Stimulated activated CD4-positive, alpha-beta T cell treated with anti-CD3 and anti-CD28 coated beads, Interleukin-12 subunit alpha, Interleukin-12 subunit beta, amount 100 ng/mL, for 48 hours (primary cell): ENCODE results near the gene PACS1.

Experiments
- DNase-seq, 3 donors: peaks; one replicate each; pipeline ENCODE4 v3.0.0-alpha.2; 2020; ENCODE audit warnings: low read depth in 2 of 3, low spot score in 1 of 3

PACS1 gene

DNA sequence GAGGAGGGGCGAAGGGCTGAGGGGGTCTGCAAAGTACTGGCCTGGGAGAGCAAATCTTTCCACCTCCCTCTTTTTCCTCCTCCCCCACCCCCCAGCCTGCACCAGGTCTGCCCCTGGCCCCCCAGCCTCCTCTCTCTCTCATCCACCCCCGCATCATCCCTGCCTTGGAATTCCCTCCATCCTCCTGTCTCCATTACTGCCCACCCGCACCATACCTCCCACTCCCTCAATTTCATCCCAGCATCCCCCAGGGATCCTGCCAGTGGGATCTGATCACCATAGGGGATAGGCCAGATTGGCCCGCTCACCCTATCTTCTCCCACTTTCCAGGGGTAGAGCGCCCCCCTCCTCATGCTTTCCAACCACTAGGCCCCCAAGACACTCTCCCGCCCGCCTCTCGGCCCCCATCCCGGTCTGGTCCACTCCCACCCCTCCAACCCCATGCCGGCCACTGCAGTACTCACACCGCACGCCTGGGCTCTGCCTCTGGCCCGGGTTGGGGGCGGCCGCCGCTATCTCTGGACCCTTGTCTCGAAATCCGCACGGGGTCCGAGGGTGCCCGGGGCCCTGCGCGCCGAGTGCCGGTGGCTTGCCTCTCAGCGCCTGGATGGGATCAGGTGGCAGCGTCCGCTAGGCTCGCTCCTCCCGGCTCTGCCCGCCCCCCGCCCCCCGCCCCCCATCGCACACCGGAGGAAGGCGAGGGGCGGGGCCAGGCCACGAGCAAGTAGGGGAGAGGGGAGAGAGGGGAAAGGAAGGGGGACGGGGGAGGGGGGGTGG, 21.3 kb upstream of the PACS1 start, which contains the start of gene GAL3ST3:
Gene GAL3ST3 (minus strand): TSS at position 615 of the 777 bp plus-strand sequence. CDS start 3,746 bp downstream, outside the sequence.
- no peak for DNase-seq

GRCh38 chr11:66050581-66051231, 19.4 kb upstream of the PACS1 start:
- no peak for DNase-seq

- no peak for DNase-seq
These were observed 18.7 kb upstream of the PACS1 start for GRCh38 chr11:66051371-66051765.

DNA sequence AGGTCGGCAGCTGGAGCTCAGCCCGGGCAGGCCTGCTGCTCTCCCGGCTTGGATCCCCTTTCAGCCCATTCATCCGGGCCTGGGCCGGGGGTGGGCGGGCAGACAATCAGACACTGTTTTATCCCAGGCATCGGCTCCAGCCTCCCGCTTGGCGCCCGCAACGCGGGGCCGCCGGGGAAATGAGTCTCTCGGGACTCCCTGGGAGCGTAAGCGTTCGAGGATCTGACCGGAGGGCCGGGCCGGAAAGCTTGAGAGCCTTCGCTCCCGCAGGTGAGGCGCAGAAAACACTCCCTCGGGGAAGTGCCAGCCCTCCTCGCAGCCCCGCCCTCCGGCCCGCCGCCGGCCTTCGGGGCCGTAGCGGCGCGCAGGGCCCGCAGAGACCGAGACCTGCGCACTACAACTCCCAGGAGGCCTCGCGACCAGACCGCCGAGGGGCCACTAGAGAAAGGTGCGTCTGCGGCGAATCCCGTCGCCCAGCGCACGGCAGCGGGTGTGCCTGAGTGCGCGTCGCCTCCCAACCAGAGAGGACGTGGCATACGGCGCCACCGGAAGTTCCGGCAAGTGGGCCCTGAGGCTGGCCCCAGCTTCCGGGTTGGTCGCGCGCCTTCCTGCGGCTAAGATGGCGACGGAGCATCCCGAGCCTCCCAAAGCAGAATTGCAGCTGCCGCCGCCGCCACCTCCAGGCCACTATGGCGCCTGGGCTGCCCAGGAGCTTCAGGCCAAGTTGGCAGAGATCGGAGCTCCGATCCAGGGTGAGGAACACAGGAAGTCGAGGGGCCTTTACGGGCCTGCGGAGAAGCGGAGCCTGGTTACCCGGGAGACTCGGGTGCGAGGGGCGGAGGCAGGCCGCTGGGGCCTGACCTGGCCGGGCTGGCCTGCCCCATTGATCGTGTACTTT, 18.1 kb upstream of the PACS1 start, which contains the start of gene SF3B2:
Gene SF3B2 (plus strand): TSS at position 599 of the 898 bp plus-strand sequence. CDS start 21 bp downstream, at position 620.
- peak; percentile 90 to 96 (median 95) for DNase-seq

DNA sequence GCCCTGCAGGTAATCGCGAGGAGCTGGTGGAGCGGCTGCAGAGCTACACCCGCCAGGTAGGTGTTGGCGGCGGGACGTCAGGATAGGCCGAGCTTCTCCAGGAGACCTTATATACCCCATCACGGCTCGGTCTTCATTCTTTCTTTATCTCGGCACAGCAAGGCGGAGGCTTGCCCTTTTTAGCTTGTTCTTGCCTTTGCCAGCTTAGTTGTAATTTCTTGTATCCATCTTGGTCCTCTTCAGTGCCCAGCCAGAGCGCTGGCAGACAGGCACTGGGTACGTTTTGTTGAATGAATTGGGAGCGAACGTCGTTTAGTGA, 17.4 kb upstream of the PACS1 start:
- no peak for DNase-seq

GRCh38 chr11:66055021-66055420, 15.1 kb upstream of the PACS1 start:
- no peak for DNase-seq

DNA sequence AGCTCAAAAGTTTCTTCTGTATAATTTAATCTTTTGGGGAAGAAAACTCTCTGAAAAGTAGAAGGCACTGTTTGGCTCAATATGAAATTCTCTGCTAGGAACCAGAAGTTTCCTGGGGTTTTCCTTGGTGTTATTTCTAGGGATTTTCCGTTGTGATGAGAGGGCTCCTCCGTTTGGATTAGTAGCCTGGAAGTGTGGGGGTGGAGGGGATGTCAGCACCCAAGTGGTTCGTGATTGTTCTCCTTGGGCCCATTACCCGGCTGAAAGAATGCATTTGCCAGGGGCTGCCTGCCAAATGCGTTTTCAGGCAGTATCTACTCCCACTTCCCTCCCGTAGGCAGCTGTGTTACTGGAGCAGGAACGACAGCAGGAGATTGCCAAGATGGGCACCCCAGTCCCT, 13.6 kb upstream of the PACS1 start:
- no peak for DNase-seq

- no peak for DNase-seq
These were observed 9.9 kb upstream of the PACS1 start for GRCh38 chr11:66059966-66060680.

- DNase-seq = no peak
These were observed 8.8 kb upstream of the PACS1 start for GRCh38 chr11:66061268-66061667.

- no peak for DNase-seq
These were observed 7.7 kb upstream of the PACS1 start for GRCh38 chr11:66062408-66062807.

GRCh38 chr11:66063900-66064299, 6.2 kb upstream of the PACS1 start:
- DNase-seq = no peak

DNA sequence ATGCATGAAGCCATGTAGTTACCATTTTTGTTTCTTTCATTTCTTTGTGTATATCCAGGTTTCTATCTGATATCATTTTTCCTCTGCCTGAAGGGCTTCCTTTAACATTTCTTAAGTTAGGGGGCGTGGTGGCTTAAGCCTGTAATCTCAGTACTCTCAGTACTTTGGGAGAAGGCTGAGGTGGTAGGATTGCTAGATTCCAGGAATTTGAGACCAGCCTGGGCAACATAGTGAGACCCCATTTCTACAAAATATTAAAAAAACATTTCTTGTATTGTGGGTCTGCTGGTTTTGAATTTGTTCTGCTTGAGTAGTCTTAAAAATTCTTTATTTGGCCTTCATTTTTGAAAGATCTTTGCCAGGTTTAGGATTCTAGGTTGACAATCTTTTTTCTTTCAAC, 5.5 kb upstream of the PACS1 start:
- DNase-seq = no peak

DNA sequence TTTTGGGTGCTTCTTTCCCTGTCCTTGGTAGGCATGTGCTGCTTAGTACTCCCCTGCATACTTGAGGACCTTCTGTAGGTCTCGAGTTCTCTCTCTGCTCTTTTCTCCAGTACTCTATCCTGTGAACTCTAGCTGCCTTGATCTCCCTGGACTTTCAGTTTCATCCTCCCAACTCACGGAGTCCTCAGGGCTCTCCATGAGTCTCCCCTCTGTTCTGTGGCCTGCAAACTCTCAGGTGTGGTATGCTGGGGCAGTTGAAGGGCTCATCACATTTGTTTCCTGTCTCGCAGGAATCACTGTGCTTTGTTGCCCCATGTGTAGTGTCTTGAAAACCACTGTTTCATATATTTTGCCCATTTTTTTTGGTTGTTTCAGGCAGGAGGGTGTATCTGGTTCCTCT, 3.3 kb upstream of the PACS1 start:
- DNase-seq = no peak

DNA sequence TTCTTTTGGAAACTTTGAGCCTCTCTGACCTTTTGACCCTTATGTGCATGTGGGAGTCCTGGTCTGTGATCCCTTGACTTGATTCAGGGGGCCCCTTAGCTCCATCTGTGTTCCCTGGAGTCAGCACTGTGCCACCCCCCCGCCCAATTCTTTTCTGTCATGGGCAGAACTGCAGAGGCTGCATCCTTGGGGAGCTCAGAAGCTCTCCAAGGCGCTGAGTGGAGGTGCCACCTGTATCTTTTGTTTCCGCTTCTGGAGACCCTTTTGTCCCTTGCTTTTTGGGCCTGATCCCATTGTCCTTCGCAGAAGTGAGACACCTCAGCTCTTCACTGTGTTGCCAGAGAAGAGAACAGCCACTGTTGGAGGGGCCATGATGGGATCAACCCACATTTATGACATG, 2.4 kb upstream of the PACS1 start:
- DNase-seq = no peak

- peak; percentile 62 to 81 (median 70) for DNase-seq
These were observed 1.8 kb upstream of the PACS1 start for GRCh38 chr11:66068154-66068821.

GRCh38 chr11:66068923-66069714, 953 bp upstream of the PACS1 start:
- no peak for DNase-seq

DNA sequence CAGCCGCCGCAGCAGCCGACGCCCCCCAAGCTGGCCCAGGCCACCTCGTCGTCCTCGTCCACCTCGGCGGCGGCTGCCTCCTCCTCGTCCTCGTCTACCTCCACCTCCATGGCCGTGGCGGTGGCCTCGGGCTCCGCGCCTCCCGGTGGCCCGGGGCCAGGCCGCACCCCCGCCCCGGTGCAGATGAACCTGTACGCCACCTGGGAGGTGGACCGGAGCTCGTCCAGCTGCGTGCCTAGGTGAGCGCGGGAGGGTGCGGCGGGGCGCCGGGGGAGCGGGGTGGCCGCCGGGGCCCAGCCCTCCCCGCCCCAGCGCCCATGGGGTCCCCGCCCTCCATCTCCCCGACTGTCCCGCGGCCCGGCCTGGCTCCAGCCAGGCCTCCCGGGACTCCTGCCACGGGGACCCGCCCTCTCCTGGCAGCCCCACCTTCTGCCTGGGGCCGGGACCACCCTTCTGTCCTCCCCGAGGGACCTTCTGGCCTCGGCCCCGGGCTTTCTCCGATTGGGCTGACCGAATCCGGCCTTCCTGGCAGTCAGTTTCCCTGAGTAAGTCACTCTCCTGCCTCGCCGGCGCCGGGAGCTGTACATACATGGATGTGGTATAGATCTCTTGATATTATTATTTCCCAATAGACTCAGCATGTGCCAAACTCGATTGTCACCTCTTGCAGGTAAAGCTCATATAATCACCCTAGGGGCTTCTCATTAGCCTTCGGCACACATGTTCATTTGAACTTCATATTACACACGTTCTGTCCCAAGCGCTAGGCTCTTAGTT, 720 bp downstream of the PACS1 start:
- no peak for DNase-seq

DNA sequence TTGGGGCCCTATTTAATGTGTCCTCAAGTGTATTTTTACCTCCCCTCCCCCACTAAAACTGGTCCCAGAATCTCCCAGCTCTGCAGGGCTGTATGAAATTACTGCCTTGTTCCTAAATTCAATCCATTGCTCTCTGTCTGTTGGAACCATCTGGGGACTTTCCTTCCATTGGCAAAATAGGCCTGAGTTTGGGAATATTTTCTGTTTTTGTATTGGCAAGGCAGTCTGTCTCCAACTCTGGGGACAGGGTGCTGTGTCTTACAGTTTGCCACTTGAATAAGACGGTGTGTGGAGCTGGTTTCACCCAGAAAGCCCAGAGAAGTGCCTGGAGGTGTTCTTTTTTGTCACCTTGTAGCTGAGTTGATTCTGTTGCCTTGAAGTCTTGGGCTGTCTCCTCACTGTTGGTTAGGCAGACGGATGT, 1.3 kb downstream of the PACS1 start:
- DNase-seq = no peak

- no peak for DNase-seq
These were observed 2.0 kb downstream of the PACS1 start for GRCh38 chr11:66072081-66072480.
